ENCODE measurements around the gene CAMK2N1. TPM values are rescaled to one million over a fixed set of nuclear protein-coding genes. Genes with fewer than 3 reads are reported as not detected.

CAMK2N1 gene
- total RNA-seq, 1 donor from 2014 or later = 7.9 TPM

DNA sequence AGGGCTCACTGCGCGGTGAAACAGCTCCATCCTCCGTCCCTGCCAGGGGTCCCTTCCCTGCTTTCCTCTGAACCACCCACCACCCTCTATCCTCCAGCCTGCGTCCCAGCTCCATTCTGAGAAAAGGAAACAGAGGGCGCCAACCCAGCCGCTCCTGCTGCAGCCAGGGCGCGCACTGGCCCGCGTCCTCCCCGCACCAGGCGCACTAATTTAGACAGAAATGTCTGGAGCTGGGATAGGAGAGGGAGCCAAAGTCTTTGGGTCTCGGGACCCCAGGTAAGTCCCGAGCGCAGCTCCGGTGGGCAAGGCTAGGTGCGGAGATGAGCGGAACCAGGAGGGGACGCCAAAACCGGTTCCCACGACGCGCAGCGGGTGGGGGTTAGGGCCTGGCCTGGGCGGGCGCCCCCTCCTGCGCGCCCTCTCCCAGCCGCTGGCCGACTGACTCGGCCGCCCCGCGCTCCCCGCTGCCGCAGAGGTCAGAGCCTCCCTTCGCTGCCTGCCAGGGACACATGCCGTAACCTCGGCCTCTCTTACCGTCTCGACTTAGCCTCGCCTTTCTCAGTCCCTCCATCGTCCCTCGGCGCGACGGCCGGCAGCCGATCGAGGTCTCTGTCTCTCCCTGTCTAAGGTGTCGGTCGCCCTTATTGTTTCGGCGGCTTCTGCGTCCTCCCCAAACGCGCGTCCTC is 2.0 kb downstream of the CAMK2N1 start:
- peak overlapping the region; percentile 87 for H3K27ac ChIP-seq (replicated peaks)
- DNase-seq = no peak
- peaks cover 31% of the 10 kb centered on the region for H3K4me1 ChIP-seq
- H3K36me3 ChIP-seq = no peaks in the 10 kb centered on the region
- intact Hi-C loops (cut with micrococcal nuclease) = no loop called here
- peaks cover 98% of the 10 kb centered on the region for H3K27me3 ChIP-seq (ENCODE audit: low read depth)
- no peaks in the 10 kb centered on the region for H3K9me3 ChIP-seq (replicated peaks)
- peak overlapping the region; percentile 71 for H3K4me3 ChIP-seq
- no peak for TF ChIP-seq CTCF (IDR thresholded peaks at IDR 0.05; ENCODE audit: borderline replicate concordance)

DNA sequence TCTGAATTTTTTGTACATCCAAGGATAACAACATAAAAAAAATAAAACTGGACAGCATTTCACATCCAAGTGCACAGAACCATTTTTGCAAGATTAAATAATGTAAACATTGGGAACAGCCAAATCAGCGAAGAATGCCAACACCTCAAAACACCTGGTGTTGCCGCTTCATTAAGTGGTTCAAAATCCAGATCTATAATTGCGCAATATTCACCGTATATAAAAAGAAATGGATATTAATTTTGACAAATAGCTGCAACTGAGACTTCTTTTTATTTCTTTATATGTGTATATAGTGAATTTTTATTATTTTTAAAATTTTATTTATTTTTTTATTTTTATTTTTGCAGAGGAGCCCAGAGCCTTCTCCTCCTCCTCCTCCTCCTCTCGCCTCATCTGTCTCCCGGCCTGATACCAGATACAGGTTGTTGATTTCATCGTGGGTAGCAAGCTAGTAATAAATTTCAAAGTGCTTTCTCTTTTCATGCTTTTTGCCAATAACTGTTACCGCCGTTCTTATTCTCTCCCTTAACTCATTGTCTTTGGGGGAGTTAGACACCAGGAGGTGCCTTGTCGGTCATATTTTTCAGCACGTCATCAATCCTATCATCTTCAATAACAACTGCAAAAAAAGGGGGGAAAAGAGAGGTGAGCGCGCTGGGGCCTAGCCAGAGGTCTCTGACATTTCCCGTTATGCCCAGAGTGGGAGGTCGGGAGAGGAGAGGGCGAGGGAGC is 2.7 kb downstream of the CAMK2N1 start:
- Histone ChIP-seq H3K27me3 (ENCODE audit: low read depth) (peaks cover 98% of the 10 kb centered on the region), H3K4me1 (peaks cover 31% of the 10 kb centered on the region), H3K27ac (replicated peaks) (no peak overlapping the region), H3K9me3 (replicated peaks) (no peaks in the 10 kb centered on the region), H3K4me3 (peak overlapping the region; percentile 71), H3K36me3 (no peaks in the 10 kb centered on the region)
- no peak for TF ChIP-seq CTCF (IDR thresholded peaks at IDR 0.05; ENCODE audit: borderline replicate concordance)
- intact Hi-C loops (cut with micrococcal nuclease) = no loop called here
- DNase-seq = no peak

DNA sequence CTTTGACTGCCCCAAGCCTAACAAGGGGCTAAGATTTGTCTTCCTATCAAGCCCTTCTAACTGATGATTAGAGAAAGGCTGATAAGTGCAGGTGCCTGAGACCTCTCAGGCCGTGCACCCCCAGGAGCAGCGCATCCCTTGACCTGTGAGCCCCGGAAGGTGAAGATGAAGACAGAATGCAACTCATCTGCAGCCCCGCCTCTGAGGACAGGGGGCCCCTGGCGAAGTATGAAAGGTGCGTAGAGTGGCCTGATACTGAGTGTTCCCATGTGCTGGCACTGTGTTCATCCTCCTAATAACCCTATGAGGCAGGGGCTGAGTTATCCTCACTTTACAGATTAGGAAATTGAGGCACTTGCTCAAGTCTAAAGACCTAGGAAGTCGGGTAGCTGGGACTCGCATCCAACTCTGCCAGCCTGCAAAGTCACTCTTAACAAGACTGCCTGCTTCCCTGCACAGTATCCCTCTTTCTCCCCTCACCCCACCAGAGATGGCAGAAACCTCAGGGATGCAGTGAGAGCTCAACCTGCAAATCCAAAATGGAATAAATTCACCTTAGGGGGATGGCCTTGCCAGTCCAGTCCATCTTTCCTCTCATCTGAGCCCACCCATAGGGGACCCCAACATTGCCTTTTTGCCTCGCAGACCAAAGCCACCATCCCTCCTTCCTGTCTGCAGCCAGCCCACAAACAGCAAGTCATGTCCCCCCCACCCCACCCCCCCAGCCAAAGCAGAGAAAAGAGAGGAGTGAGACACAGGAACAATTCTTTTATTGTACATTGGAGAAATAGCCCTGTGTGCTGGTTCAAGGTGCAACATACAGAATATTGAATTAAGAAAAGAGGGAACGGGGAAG is 4.1 kb downstream of the CAMK2N1 start:
- no peak for TF ChIP-seq CTCF (IDR thresholded peaks at IDR 0.05; ENCODE audit: borderline replicate concordance)
- Histone ChIP-seq H3K27ac (replicated peaks) (no peak overlapping the region), H3K36me3 (no peaks in the 10 kb centered on the region), H3K27me3 (ENCODE audit: low read depth) (peaks cover 98% of the 10 kb centered on the region), H3K4me1 (peaks cover 37% of the 10 kb centered on the region), H3K4me3 (no peak overlapping the region), H3K9me3 (replicated peaks) (no peaks in the 10 kb centered on the region)
- no peak for DNase-seq
- intact Hi-C loops (cut with micrococcal nuclease) = no loop called here

DNA sequence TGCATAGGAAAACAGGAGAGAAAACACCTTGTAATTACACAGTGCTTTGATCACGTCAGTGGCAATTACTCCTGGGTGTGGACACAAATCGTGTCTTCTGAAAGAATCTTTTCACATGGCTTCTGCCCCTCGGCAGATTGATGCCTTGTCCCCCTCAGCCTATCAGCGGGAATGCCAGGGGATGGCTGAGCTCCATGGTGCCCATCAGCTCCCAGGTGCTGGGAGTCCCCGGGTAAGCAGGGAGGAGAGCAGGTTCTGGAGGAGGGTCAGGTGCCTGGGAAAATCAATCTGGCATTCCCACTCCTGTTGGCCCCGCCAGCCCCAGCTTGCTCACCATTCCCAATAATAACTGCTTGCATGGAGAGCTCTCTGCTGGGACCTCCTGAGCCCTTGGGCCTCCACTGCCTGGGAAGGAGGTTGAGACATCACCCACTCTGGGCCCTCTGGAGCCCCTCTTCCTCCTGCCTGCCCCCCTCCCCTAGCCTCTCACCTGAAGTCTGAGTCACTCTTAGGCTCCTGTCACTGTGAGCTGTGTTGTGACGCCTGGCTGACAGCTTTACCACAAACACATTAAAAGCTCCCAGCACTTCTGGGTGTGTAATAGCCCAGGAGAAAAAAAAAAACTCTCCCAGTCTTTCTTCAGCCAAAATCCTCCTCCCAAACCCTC is 4.9 kb downstream of the CAMK2N1 start:
- no peak overlapping the region for H3K27ac ChIP-seq (replicated peaks)
- DNase-seq = no peak
- TF ChIP-seq CTCF (IDR thresholded peaks at IDR 0.05; ENCODE audit: borderline replicate concordance) = no peak
- intact Hi-C loops (cut with micrococcal nuclease) = no loop called here
- H3K36me3 ChIP-seq = no peaks in the 10 kb centered on the region
- no peaks in the 10 kb centered on the region for H3K9me3 ChIP-seq (replicated peaks)
- peaks cover 98% of the 10 kb centered on the region for H3K27me3 ChIP-seq (ENCODE audit: low read depth)
- H3K4me3 ChIP-seq = no peak overlapping the region
- peaks cover 37% of the 10 kb centered on the region for H3K4me1 ChIP-seq
